GM12892 (cell line): ENCODE measurements around the gene SLC39A5.
A peak's percentile ranks its signal among the peaks of the same experiment; 100 is the strongest.

Experiments
- DNase-seq: peaks from one replicate; pipeline ENCODE4 v3.0.0; 2011; ENCODE audit not compliant: insufficient read length
- FAIRE-seq: peaks from 2 replicates; lab custom pipeline; 2011; peaks lifted over from hg19 to GRCh38; lab: Jason Lieb, UNC
- POLR2A ChIP-seq: IDR thresholded peaks from 2 replicates; pipeline ENCODE4 v1.6.1; 2011; ENCODE audit warnings: low read depth, low read length, control low read depth
- POLR2AphosphoS5 ChIP-seq: IDR thresholded peaks from 2 replicates; pipeline ENCODE4 v1.6.1; 2011; ENCODE audit warnings: low read depth, low read length, control low read depth
- TAF1 ChIP-seq: IDR thresholded peaks from 2 replicates; pipeline ENCODE4 v1.6.1; 2011; ENCODE audit warnings: low read depth, mild to moderate bottlenecking, control low read depth, low read length, borderline replicate concordance

SLC39A5 gene

DNA sequence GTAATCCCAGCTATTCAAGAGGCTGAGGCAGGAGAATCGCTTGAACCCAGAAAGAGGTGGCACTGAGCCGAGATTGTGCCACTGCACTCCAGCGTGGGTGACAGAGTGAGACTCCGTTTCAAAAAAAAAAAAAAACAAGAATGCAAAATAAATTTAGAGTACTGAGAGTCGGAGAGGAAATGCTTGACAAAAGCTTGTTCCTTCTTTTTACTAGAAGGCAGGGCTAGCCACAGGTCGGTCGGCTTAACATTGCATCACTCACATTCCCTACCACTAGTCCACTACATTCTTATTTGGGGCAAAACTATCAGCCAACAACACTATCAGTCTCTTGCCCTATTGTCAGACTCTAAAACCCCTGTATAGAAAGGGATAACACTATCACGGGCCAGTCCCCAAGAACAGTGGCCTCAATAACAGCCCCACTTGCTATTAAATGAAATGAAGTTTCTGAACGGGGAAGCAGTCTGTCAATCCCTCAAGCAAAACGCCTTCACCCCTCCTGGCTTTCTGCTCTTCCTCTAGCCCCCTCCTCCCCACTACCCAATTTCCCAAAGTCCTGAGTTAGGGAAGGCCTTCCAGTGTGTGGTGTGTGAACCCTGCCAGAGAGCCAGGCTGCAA lies 9.1 kb upstream of the SLC39A5 start:
- DNase-seq (no peak), FAIRE-seq (no peak)
- TF ChIP-seq TAF1 (no peak), POLR2A (no peak), POLR2AphosphoS5 (no peak)

DNA sequence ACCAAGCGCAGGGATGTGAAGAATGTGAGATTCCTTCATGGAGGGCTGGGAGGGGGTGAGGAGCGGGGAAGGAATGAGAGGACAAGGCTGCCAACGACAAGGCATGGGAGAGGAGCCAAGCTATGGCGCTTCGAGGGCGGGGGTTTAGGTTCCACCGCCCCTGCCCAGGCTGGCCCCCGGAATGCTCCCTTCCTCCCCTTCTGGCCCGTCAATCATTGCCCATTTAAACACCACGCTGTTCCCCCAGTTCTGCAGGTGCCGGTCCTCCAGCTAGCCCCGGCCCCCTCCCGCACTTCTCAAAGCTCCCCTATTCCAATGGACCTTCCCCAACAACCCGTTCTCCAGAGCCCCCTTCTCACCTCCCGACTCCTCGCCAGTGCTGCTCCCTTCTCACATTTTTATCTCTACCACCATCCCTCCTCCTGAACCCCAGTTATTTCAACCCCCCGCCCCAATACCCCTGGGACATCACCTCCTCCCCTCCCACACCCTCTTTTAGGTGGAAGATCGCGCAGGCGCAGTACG lies 8.6 kb upstream of the SLC39A5 start:
- no peak for DNase-seq
- no peak for FAIRE-seq
- no peak for TF ChIP-seq TAF1
- no peak for TF ChIP-seq POLR2A
- no peak for TF ChIP-seq POLR2AphosphoS5

DNA sequence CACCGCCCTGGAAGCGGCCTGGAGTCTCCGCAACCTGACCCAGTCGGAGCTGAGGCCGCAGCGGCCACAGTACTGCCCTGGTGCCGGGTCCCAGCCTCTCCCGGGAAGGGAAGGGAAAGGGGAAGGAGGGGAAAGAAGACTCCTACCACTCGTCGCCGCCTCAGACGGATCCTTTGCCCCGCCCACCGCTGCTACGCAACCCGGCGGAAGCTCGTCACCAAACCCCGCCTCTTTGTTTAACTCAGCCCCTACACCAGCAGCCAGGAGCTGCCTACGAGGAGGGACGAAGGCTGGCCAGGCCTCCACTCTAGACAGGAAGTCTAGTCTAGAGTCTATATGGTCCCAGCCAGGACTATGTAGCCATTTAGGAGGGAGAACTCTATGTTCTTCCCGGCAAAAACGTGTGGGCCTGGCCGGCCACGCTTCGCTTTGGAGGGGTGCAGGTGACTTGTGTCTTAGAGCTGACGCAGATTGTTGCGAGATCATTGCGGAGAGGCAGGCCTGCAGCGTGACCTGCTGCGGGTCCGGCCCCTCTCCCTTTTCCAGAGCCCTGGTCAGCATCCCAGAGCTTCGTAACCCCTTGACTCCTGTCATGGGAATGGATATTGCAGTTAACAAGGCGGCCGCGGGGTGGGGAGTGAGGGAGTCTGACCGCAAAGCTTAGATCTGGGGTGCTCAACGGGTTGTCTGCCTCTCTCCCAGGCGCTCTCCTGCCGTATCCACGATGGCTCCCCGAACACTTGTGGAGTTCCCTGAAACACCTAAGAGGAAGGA lies 7.9 kb upstream of the SLC39A5 start, which contains the start of gene RNF41:
RNF41 (minus strand) TSS at position 166 of the 774 bp plus-strand sequence. CDS start 7,875 bp downstream, outside the sequence.
- TF ChIP-seq POLR2AphosphoS5 (peak; percentile 91), POLR2A (peak; percentile 91), TAF1 (0 out of 2 replicates have a peak, but pooled peaks have one; percentile 51)
- DNase-seq (peak; percentile 97), FAIRE-seq (peak; percentile 95)

DNA sequence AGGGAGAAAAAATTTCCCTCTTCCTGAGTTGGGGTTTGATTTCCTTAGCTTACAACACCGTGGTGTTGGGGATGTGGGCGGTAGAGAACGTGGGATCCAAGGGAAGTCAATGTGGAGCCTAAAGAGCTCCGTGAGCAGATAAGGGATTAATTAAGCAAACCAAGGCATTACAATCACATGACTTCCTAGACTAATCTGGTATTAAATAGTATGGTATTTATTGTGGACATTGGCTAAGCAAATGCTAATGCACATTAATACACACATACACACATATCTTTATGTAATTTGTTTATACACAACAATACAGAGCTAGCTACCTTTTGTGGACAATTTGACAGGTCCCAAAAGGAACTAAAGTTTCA lies 7.3 kb upstream of the SLC39A5 start:
- TF ChIP-seq POLR2A, result no peak
- no peak for TF ChIP-seq TAF1
- no peak for TF ChIP-seq POLR2AphosphoS5
- FAIRE-seq (no peak), DNase-seq (no peak)

DNA sequence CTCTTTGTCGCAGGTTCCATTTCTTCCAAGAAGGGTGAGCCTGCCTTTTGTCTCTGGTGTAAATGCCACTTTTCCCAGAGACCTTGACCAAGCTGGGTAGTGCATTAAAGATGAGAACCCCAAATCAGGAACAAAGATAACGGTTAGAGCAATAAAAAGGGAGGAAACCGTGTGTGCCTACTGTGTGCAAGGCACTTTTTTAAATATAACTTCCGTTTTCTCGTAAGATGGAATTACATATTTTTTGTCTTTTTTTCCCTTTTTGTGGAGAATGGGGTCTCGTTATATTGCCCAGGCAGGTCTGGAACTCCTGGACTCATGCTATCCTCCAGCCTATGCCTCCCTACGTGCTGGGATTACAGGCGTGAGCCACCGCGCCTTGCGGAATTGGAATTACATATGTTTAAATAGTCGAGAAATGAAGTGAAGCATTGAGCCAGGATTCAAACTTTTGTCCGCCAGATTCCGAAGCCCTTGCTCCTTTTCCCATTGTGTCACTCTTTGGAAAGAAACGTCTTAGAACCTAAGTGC lies 6.2 kb upstream of the SLC39A5 start:
- DNase-seq (no peak), FAIRE-seq (no peak)
- TF ChIP-seq TAF1, result no peak

DNA sequence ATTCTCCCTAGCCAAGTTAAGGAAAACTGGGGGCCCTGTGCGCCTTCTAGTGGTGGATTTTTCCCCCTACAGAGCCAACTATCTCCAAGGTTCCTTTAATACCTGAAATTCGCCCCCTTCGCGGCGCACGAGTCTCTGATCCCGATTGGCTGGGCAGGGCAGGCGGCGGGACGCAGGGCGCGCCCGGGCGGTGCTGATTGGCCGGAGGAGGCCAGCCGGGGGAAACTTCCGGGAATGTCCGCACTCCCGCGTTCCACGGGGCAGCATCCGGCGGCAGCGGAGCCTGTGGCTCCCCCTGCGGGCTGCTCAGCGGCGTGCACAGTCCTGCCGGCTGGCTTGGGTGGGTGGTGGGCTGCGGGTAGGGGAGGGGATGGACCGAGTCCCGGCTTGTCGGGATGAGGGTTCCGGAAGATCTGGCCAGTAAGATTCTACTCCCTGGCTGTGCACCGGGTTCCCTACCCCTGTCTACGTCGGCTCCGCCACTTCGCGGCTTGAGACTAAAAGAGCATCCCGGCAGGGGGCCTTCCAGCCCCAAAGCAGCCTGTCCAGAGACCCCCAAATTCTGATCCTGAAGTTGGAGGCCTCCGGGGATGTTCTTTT lies 5.6 kb upstream of the SLC39A5 start, which contains the start of gene NABP2:
NABP2 (plus strand) TSS at position 241 of the 600 bp plus-strand sequence. CDS start 515 bp downstream, outside the sequence.
- peak; percentile 96 for FAIRE-seq
- peak; percentile 100 for DNase-seq
- TF ChIP-seq TAF1 (0 out of 2 replicates have a peak, but pooled peaks have one; percentile 11), POLR2AphosphoS5 (0 out of 2 replicates have a peak, but pooled peaks have one; percentile 24), POLR2A (peak; percentile 47; the same call in 1 of the 2 replicates)

DNA sequence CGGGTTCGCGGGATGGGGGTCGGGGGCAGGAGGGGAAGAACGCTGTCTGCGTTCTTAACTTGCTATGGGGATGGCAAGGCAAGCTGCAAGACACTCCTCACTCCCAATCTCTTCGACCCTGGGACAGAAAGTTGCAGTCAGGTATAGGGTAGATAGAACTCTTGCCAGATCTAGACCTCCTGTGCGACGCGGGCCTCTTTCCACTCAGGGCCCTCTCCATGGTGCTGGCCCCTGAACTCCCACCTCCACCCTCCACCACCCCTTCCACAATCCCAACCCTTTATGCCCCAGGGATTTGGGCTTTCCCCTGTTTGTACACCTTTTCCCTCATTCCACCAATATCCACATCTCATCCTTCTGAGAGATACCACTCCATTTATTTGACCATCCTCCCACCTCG lies 4.9 kb upstream of the SLC39A5 start:
- DNase-seq, result no peak
- TF ChIP-seq POLR2AphosphoS5, result no peak
- no peak for TF ChIP-seq POLR2A
- no peak for TF ChIP-seq TAF1
- no peak for FAIRE-seq

DNA sequence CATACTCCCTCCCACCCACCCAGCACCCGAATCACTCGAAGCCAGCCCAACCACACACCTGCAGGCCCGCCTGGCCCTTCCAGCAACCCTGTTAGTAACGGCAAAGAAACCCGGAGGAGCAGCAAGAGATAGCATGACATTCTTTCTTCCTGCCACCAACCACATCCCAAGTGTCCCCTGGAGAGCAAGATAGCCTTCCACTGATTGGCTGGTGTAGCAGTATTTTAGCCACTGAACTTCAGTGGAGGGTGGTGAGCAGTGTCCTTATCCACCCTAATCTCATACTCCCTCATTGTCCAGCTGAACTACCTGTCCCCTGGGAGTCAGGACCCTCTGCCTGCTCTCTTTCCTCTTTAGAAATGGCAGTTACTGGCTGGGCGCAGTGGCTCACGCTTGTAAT lies 769 bp upstream of the SLC39A5 start:
- TF ChIP-seq POLR2A, result no peak
- no peak for TF ChIP-seq TAF1
- TF ChIP-seq POLR2AphosphoS5, result no peak
- no peak for FAIRE-seq
- no peak for DNase-seq

DNA sequence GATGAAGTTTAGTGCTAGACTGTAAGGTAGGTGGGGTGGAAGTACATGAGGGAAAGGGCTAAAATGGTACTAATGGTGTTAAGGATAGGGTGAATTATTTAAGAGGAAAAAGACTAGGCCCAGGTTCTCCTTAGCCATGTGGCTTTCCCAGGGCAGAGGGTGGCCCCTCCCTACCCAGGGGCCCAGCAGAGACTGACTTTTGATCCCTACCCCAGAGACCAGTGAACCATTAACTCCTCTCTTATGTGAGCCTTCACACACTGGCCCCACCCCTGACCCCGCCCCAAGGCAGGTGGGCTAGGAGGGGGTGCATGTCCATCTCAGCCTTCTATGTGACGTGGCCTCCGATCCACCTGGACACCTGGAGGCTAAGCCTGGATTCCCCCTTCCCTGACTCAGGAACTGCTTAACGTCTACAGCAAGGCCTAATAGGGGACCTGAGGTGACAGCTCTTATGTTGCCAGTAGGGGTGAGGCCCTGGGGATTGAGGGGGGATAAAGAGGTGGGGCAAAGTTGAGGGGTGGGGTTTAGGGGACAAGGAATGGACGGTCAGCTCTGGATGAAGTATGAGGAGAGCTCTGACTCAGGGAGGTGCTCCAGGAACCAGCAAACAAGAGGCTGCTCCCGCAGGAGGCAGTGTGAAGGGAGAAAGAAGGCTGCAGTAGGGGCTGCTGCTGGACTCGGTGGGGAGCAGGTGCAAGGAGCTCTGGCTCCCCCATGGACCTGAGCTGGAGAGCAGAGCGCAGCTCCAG lies 757 bp downstream of the SLC39A5 start:
- FAIRE-seq (no peak), DNase-seq (no peak)
- TF ChIP-seq POLR2AphosphoS5 (no peak), TAF1 (no peak), POLR2A (no peak)

DNA sequence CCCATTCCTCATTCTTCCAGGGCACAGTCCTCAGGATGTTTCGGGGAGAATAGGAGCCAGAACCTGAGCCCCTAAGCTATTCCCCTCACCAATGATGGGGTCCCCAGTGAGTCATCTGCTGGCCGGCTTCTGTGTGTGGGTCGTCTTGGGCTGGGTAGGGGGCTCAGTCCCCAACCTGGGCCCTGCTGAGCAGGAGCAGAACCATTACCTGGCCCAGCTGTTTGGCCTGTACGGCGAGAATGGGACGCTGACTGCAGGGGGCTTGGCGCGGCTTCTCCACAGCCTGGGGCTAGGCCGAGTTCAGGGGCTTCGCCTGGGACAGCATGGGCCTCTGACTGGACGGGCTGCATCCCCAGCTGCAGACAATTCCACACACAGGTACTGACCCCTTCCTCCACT lies 1.3 kb downstream of the SLC39A5 start:
- no peak for DNase-seq

DNA sequence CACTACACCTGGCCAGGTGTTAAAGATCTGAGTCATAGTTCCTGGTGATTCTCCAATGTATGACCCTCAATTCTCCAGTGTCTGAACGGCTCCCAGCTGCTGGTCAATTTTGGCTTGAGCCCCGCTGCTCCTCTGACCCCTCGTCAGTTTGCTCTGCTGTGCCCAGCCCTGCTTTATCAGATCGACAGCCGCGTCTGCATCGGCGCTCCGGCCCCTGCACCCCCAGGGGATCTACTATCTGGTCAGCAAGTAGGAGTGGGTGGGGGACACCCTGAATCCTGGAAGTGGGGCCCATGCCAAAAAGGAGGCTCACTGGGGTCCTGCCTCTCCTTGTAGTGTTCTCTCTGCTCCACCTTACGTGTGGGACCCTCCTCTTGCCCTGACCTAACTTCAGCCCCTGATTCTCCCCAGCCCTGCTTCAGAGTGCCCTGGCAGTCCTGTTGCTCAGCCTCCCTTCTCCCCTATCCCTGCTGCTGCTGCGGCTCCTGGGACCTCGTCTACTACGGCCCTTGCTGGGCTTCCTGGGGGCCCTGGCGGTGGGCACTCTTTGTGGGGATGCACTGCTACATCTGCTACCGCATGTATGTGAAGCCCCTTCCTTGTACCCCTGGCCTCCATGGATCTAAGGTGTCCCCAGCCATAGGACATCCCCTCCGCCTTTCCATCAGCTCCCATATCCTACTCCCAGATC lies 5.0 kb downstream of the SLC39A5 start:
- DNase-seq (no peak), FAIRE-seq (no peak)
- TF ChIP-seq POLR2AphosphoS5 (0 out of 2 replicates have a peak, but pooled peaks have one; percentile 32), TAF1 (no peak), POLR2A (no peak)

More for the DNA sequence above, 1.3 kb downstream of the SLC39A5 start:
- no peak for FAIRE-seq
- no peak for TF ChIP-seq POLR2A
- no peak for TF ChIP-seq TAF1
